Tibial nerve (tissue), 4 donors: ENCODE results near the gene PLEKHO2.

Experiments used
- CTCF ChIP-seq, 5 experiments: fragments of 200-600 bp in 3 of 5; fragments of 450-650 bp in 2 of 5; sonication (generic) in 3 of 5; IDR thresholded peaks; one replicate each; pipeline ENCODE4 v1.5.1; 2016 to 2019; ENCODE audit warnings: antibody characterized with exemption in 5 of 5, mild to moderate bottlenecking in 3 of 5, moderate library complexity in 2 of 5
- EP300 ChIP-seq, 2 donors: sonication (generic); formaldehyde crosslinking; IDR thresholded peaks; one replicate each; pipeline ENCODE4 v1.6.1; 2017; ENCODE audit warnings: antibody characterized with exemption in 2 of 2, mild to moderate bottlenecking in 1 of 2
- POLR2A ChIP-seq, 2 donors: fragments of 450-650 bp; IDR thresholded peaks; one replicate each; pipeline ENCODE4 v1.6.1; 2017; ENCODE audit warnings: antibody characterized with exemption in 2 of 2, mild to moderate bottlenecking in 2 of 2, moderate library complexity in 2 of 2

DNA sequence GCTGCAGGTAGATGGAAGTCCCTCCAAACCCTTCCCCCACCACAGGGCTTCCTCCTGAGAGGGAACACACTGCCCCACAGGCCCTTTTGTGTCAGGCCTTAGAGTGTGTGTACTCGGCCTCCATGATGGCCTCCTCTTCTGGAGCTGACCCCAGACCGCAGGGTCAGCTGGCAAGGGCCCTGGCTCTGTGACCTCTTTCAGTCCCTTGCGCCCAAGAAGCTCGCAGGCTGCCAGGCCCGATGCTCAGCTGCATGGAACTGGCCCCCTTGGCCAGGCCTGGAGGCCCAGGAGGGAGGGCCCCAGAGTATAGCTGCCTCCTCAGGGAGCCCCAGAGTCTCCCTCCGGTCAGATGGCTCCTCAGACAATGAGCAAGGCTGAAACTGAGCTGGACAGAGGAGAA, 46.6 kb downstream of the PLEKHO2 start:
- no peak for TF ChIP-seq CTCF (IDR thresholded peaks at IDR 0.05)
- no peak for TF ChIP-seq POLR2A (IDR thresholded peaks at IDR 0.05)
- no peak for TF ChIP-seq EP300 (IDR thresholded peaks at IDR 0.05)
